Measurements from ENCODE around the gene ABCC1. TPM values are rescaled to one million over a fixed set of nuclear protein-coding genes. Genes with fewer than 3 reads are reported as not detected.
"Not testable (repeated sequence)": the region's sequence is repeated elsewhere in the genome, so short reads cannot be mapped to it uniquely, and the experiment has no call there.

The ABCC1 gene
- total RNA-seq, 1 experiment from 2014 or later, result 25.0 TPM

DNA sequence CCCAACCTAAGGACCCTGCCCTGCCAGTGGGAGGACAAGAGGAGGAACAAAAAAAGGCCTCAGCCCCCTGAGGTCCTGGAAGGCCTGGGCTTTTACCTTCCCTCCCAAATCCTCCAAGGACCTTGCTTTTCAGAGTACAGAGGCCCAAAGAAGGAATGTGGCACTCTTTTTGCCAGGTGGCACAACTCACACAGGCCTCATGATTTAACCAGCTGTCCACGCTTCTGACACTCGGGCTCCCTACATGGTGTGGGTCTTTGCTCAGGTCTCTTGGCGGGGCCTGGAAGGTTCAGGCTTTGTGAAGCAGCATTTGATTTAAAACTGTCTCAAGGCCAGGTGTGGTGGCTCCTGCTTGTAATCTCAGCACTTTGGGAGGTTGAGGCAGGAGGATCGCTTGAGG, 153.3 kb downstream of the ABCC1 start:
- Histone ChIP-seq H3K27me3 (replicated peaks; ENCODE audit: insufficient read depth, low read depth, low read length, poor library complexity) (no peaks in the 10 kb centered on the region), H3K4me1 (ENCODE audit: insufficient read depth, low read length, poor library complexity, severe bottlenecking) (no peaks in the 10 kb centered on the region), H3K9me3 (ENCODE audit: low read depth, low read length, poor library complexity, severe bottlenecking) (no peaks in the 10 kb centered on the region), H3K27ac (ENCODE audit: low read depth, low read length, poor library complexity, severe bottlenecking) (no peak overlapping the region), H3K36me3 (ENCODE audit: insufficient read depth, low read length, poor library complexity, severe bottlenecking) (peaks cover 3% of the 10 kb centered on the region), H3K4me3 (ENCODE audit: low read depth, low read length, poor library complexity, severe bottlenecking) (no peak overlapping the region)
- CTCF ChIA-PET, result no interaction called here
- intact Hi-C loops (cut with micrococcal nuclease; ENCODE audit: unreplicated experiment), result no loop called here
- TF ChIP-seq CTCF (conservative IDR thresholded peaks at IDR 0.05; ENCODE audit: low read depth, low read length) (no peak), EZH2 (IDR thresholded peaks at IDR 0.05; ENCODE audit: borderline replicate concordance, low read depth, low read length, poor library complexity, severe bottlenecking) (no peak)
- DNase-seq (ENCODE audit: low spot score), result no peak
- no TSS peak for BruUV-seq (replicated peaks)
- POLR2A ChIA-PET (ENCODE audit: low non-redundant PET), result no interaction called here

- CTCF ChIA-PET; intact Hi-C loops (cut with micrococcal nuclease; ENCODE audit: unreplicated experiment): not testable (repeated sequence)
These were observed 154.9 kb downstream of the ABCC1 start for GRCh38 chr16:16104132-16104803.

GRCh38 chr16:16104804-16105141, 155.4 kb downstream of the ABCC1 start:
- CTCF ChIA-PET; BruUV-seq (replicated peaks); H3K4me3 ChIP-seq (ENCODE audit: low read depth, low read length, poor library complexity, severe bottlenecking); DNase-seq (ENCODE audit: low spot score); H3K36me3 ChIP-seq (ENCODE audit: insufficient read depth, low read length, poor library complexity, severe bottlenecking); H3K9me3 ChIP-seq (ENCODE audit: low read depth, low read length, poor library complexity, severe bottlenecking); H3K27ac ChIP-seq (ENCODE audit: low read depth, low read length, poor library complexity, severe bottlenecking); H3K27me3 ChIP-seq (replicated peaks; ENCODE audit: insufficient read depth, low read depth, low read length, poor library complexity); H3K4me1 ChIP-seq (ENCODE audit: insufficient read depth, low read length, poor library complexity, severe bottlenecking); POLR2A ChIA-PET (ENCODE audit: low non-redundant PET); intact Hi-C loops (cut with micrococcal nuclease; ENCODE audit: unreplicated experiment): not testable (repeated sequence)

More at GRCh38 chr16:16104132-16104803, 154.9 kb downstream of the ABCC1 start:
- H3K27ac ChIP-seq (ENCODE audit: low read depth, low read length, poor library complexity, severe bottlenecking); H3K4me1 ChIP-seq (ENCODE audit: insufficient read depth, low read length, poor library complexity, severe bottlenecking); H3K4me3 ChIP-seq (ENCODE audit: low read depth, low read length, poor library complexity, severe bottlenecking); DNase-seq (ENCODE audit: low spot score); BruUV-seq (replicated peaks); H3K9me3 ChIP-seq (ENCODE audit: low read depth, low read length, poor library complexity, severe bottlenecking); H3K27me3 ChIP-seq (replicated peaks; ENCODE audit: insufficient read depth, low read depth, low read length, poor library complexity); H3K36me3 ChIP-seq (ENCODE audit: insufficient read depth, low read length, poor library complexity, severe bottlenecking); POLR2A ChIA-PET (ENCODE audit: low non-redundant PET): not testable (repeated sequence)

DNA sequence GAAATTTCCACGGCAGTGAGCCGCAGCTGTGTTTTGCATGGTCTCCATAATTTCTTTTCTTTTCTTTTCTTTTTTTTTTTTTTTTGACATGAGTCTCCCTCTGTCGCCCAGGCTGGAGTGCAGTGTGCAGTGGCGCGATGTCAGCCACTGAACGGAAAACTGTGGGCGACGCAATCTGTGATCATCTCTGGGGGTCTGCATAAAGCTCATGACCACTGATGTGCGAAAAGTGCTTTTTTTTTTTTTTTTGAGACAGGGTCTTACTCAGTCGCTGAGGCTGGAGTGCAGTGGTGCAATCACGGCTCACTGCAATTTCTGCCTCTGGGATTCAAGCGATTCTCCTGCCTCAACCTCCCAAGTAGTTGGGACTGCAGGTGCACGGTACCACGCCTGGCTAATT, 156.2 kb downstream of the ABCC1 start:
- BruUV-seq (replicated peaks), result no TSS peak
- H3K4me1 ChIP-seq (ENCODE audit: insufficient read depth, low read length, poor library complexity, severe bottlenecking), result no peaks in the 10 kb centered on the region
- CTCF ChIA-PET, result no interaction called here
- H3K36me3 ChIP-seq (ENCODE audit: insufficient read depth, low read length, poor library complexity, severe bottlenecking), result peaks cover 3% of the 10 kb centered on the region
- TF ChIP-seq EZH2 (IDR thresholded peaks at IDR 0.05; ENCODE audit: borderline replicate concordance, low read depth, low read length, poor library complexity, severe bottlenecking) (no peak), CTCF (conservative IDR thresholded peaks at IDR 0.05; ENCODE audit: low read depth, low read length) (no peak)
- intact Hi-C loops (cut with micrococcal nuclease; ENCODE audit: unreplicated experiment), result no loop called here
- POLR2A ChIA-PET (ENCODE audit: low non-redundant PET), result no interaction called here
- H3K4me3 ChIP-seq (ENCODE audit: low read depth, low read length, poor library complexity, severe bottlenecking), result no peak overlapping the region
- no peak for DNase-seq (ENCODE audit: low spot score)
- no peaks in the 10 kb centered on the region for H3K27me3 ChIP-seq (replicated peaks; ENCODE audit: insufficient read depth, low read depth, low read length, poor library complexity)
- no peak overlapping the region for H3K27ac ChIP-seq (ENCODE audit: low read depth, low read length, poor library complexity, severe bottlenecking)
- H3K9me3 ChIP-seq (ENCODE audit: low read depth, low read length, poor library complexity, severe bottlenecking), result no peaks in the 10 kb centered on the region
